H1 (cell line): ENCODE measurements around the gene PASD1.

ENCODE experiments used
- BACH1 ChIP-seq: IDR thresholded peaks from 2 replicates; pipeline ENCODE4 v1.6.1; 2012; ENCODE audit warnings: low read length, improper control_type of control experiment
- GTF2F1 ChIP-seq: IDR thresholded peaks from 2 replicates; pipeline ENCODE4 v1.6.1; 2012; ENCODE audit warnings: low read depth, low read length, improper control_type of control experiment, borderline replicate concordance
- HDAC6 ChIP-seq: IDR thresholded peaks from one replicate; pipeline ENCODE4 v1.7.1; 2012; ENCODE audit warnings: low read depth, mild to moderate bottlenecking, inconsistent platforms, low read length, moderate library complexity
- JUND ChIP-seq: IDR thresholded peaks from 2 replicates; pipeline ENCODE4 v1.6.1; 2011; ENCODE audit warnings: mild to moderate bottlenecking, improper control_type of control experiment, low read length
- RAD21 ChIP-seq, 2 experiments: IDR thresholded peaks in 1 of 2; conservative IDR thresholded peaks in 1 of 2; 2 replicates each; pipeline ENCODE4 v1.6.1; 2011; ENCODE audit warnings: low read depth in 2 of 2, low read length in 2 of 2, improper control_type of control experiment in 1 of 2, inconsistent platforms in 1 of 2, mild to moderate bottlenecking in 1 of 2, moderate library complexity in 1 of 2
- SIN3A ChIP-seq, 2 experiments: IDR thresholded peaks in 1 of 2; conservative IDR thresholded peaks in 1 of 2; 2 replicates each; pipeline ENCODE4 v1.6.1; 2011 to 2012; ENCODE audit warnings: low read length in 2 of 2, improper control_type of control experiment in 1 of 2, low read depth in 1 of 2, mild to moderate bottlenecking in 1 of 2
- SP1 ChIP-seq: IDR thresholded peaks from 2 replicates; pipeline ENCODE4 v1.6.1; 2011; ENCODE audit warnings: low read depth, low read length
- TF ChIP-seq, protein P1 (sequence below), 3 experiments: IDR thresholded peaks; 1 replicate in 2 of 3; 2 replicates in 1 of 3; pipeline versions ENCODE4 v1.5.1 to v1.6.1; 2011; ENCODE audit warnings: low read length in 3 of 3, mild to moderate bottlenecking in 3 of 3, inconsistent platforms in 2 of 3, low read depth in 1 of 3, moderate library complexity in 1 of 3; ENCODE audit not compliant: insufficient read depth in 1 of 3; ENCODE audit errors: control extremely low read depth in 1 of 3

DNA sequence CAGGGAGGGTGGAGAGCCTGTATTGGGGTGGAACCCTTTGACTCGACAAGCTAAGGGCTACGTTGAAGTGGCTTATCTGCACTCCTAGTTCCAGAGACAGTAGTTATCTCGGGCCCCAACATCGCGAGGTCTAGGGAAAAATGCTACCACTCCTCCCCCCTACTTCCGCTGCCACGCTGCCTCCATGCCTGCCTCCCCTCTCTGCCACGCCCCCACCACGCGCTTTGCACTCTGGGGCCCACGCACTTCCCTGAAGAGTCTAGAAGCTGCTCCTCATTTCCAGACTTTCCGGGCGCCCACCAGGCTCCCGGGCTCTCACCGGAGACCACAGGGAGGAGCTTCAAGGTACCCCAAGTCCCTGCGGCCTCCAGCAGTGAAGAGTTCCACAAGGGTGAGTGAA is at the start of gene PASD1:
- TF ChIP-seq HDAC6 (no peak), GTF2F1 (no peak), BACH1 (no peak), SIN3A (conservative IDR thresholded peaks at IDR 0.05 in 1 of 2, IDR thresholded peaks at IDR 0.05 in 1 of 2; ENCODE audit: low read depth in 1 of 2, low read length in 2 of 2) (no peak), JUND (no peak), RAD21 (IDR thresholded peaks at IDR 0.05 in 1 of 2, conservative IDR thresholded peaks at IDR 0.05 in 1 of 2; ENCODE audit: low read depth in 2 of 2, low read length in 2 of 2) (no peak), SP1 (no peak)
- TF ChIP-seq, protein P1, sequence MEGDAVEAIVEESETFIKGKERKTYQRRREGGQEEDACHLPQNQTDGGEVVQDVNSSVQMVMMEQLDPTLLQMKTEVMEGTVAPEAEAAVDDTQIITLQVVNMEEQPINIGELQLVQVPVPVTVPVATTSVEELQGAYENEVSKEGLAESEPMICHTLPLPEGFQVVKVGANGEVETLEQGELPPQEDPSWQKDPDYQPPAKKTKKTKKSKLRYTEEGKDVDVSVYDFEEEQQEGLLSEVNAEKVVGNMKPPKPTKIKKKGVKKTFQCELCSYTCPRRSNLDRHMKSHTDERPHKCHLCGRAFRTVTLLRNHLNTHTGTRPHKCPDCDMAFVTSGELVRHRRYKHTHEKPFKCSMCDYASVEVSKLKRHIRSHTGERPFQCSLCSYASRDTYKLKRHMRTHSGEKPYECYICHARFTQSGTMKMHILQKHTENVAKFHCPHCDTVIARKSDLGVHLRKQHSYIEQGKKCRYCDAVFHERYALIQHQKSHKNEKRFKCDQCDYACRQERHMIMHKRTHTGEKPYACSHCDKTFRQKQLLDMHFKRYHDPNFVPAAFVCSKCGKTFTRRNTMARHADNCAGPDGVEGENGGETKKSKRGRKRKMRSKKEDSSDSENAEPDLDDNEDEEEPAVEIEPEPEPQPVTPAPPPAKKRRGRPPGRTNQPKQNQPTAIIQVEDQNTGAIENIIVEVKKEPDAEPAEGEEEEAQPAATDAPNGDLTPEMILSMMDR (IDR thresholded peaks at IDR 0.05; ENCODE audit: control extremely low read depth in 1 of 3, insufficient read depth in 1 of 3, low read depth in 1 of 3, low read length in 3 of 3): no peak
